CD1c-positive myeloid dendritic cell (primary cell): Measurements from ENCODE around the gene ASIC3.

Experiments used
- DNase-seq: peaks from one replicate; pipeline ENCODE4 v3.0.0-alpha.2; 2016; ENCODE audit errors: extremely low spot score

ASIC3 gene

GRCh38 chr7:151056666-151057505 lies 8.6 kb downstream of the ASIC3 start:
- no peak for DNase-seq

GRCh38 chr7:151057506-151057988 lies 9.2 kb downstream of the ASIC3 start, which contains the start of gene CDK5:
TSS of gene CDK5 (minus strand) at chr7:151057897. CDS start at chr7:151057848, 49 bp downstream.
- DNase-seq = peak; percentile 24

GRCh38 chr7:151057989-151058780 lies 9.9 kb downstream of the ASIC3 start:
- peak; percentile 99 for DNase-seq

- DNase-seq = peak; percentile 24
These were observed 10.5 kb downstream of the ASIC3 start for GRCh38 chr7:151058781-151059366.

GRCh38 chr7:151059367-151060112 lies 11.2 kb downstream of the ASIC3 start, which contains the start of gene SLC4A2:
TSS of gene SLC4A2 (plus strand) at chr7:151059589. CDS start at chr7:151061988, 2,399 bp downstream.
- peak; percentile 64 for DNase-seq

GRCh38 chr7:151060113-151060415 lies 11.7 kb downstream of the ASIC3 start:
- no peak for DNase-seq

- DNase-seq = no peak
These were observed 12.3 kb downstream of the ASIC3 start for GRCh38 chr7:151060416-151061212.

- no peak for DNase-seq
These were observed 13.1 kb downstream of the ASIC3 start for GRCh38 chr7:151061213-151062110.

- DNase-seq = no peak
These were observed 13.7 kb downstream of the ASIC3 start for GRCh38 chr7:151062111-151062398.

- no peak for DNase-seq
These were observed 14.3 kb downstream of the ASIC3 start for GRCh38 chr7:151062399-151063211.

GRCh38 chr7:151063212-151063561 lies 14.9 kb downstream of the ASIC3 start:
- DNase-seq = no peak

- DNase-seq = no peak
These were observed 16.1 kb downstream of the ASIC3 start for GRCh38 chr7:151064454-151064853.

- DNase-seq = no peak
These were observed 16.7 kb downstream of the ASIC3 start for GRCh38 chr7:151064993-151065392.

GRCh38 chr7:151065516-151065915 lies 17.2 kb downstream of the ASIC3 start:
- DNase-seq = no peak

- DNase-seq = no peak
These were observed 18.1 kb downstream of the ASIC3 start for GRCh38 chr7:151066273-151066974.

GRCh38 chr7:151068069-151068773 lies 19.9 kb downstream of the ASIC3 start:
- no peak for DNase-seq

GRCh38 chr7:151069841-151070573 lies 21.7 kb downstream of the ASIC3 start:
- DNase-seq = no peak
